ELF-1 (cell line): ENCODE measurements around the gene TPPP2.
"Not testable (repeated sequence)": the region's sequence is repeated elsewhere in the genome, so short reads cannot be mapped to it uniquely, and the experiment has no call there.

Experiments
- DNase-seq: peaks from one replicate; pipeline ENCODE4 v3.0.0-alpha.2; 2016; ENCODE audit warnings: low read depth, low spot score

Gene TPPP2

DNA sequence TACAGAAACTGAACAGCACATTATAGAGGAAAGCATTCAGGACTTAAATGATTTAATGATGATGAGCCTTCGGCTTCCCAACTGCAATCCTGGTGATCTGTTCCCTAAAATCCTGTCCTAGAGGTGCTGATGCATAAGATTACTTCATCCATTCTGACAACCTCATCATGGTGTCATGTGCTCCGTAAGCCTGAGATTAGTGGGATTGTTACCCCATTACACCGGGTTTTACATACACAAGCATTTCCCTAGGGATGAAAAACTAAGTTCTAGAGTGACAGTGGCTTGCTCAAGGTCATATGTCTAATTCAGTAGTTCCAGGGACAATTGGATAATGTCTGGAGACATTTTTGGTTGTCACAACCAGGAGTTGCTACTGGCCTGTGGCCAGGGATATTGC is 7.1 kb downstream of the TPPP2 start:
- DNase-seq: no peak

DNA sequence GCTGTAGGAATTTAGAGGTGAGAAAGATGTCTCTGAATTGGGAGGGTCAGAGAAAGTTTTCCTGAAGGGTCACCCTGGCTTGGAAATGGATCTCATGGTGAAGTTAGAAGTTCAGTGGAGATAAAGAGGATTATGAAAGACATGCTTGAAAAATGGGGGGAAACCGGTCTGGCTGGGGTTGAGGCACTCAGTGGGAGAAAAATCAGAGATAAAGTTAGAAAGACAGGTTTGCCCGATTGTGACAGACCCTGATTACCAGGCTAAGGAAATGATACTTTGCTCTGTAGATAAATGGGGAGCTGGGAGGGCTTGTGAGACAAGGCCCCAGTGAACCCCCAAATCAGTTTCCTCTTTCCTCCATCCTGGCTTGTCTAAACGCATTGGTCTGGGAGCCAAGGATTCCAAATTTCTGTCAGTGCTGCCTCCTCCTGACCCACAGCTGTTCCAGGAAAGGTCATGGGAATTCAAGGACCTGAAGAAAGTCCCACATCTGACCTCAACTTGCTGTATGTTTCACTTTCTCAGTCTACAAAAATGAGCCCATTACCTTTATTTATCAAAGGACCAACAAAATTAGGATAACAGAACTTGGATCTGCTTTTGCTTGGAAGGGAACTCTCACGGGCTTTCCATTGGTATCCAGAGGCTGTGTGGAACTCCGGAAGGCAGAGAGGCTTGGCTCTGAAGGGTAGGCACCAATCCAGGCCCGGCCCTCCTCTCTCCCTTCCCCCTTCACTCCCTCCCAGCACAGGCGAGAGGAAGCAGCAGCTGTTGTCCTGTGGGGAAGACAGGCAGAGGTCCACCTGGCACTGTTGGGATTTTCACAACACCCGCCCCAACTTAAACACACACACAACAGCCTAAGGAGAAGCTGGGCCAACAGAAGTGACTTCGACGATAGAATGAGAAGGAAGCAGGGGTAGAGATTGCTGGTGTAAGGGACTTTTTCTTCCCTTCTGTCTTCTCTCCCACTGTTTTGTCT is 8.7 kb downstream of the TPPP2 start:
- DNase-seq: peak; percentile 79

DNA sequence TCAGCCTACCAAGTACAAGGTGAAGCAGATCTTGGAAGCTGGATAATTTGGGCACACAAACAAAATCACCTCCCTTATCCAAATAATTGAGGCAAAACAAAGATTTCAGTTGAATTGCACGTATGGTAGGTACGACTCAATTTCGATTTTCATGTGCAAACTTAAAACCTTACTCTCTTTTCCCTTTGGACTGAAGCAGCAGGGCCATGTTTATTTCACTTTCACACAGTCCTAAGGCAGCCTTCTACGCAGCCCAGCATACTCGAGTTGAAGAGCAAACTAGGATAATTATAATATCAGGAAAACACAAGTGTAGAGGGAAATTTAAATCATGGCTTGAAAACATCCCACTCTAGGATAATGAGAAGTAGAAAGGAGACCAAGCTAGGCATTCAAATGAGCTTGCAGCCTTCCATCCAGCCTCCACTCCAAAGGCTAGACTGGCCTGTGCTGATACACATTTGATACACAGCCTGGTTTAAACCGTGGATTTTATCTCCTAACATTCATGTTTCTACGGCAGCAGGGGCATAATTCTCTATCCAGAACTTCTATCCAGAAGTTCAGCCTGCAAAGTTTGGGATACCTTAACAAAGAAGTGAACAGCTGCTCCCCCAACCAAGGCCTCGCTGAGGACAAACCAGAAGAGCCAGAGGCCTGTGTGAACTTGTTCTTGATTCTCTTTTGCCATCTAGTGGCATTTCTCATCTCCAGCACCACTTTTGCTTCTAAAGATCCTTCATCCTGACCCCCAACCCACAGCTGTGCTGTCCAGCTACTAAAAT is 9.8 kb downstream of the TPPP2 start:
- DNase-seq: peak; percentile 77

DNA sequence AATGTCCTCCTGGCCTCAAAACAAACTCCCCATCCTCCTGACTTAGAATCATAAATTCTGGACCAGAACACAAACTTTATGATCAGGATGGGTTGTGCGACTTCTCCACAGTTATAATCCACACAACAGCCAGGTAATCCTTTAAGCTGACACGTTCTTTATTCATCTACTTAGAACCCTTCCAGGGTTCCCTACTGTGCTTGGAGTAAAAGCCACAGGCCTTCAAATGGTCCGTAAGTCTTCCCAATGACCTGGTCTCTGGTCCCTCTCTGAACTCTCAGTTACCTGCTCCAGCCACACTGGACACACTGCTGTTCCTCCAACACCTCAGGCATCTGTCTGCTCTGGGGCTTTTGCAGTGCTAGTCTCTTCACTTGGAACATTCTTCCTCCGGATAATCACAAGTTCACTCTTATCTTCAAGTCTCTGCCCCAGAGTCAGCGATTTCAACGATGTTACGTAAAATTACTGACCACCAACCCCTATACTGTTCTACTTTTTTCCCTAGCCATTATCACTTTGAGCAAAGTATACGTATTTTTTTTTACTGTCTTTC is 10.4 kb downstream of the TPPP2 start:
- DNase-seq: no peak

DNA sequence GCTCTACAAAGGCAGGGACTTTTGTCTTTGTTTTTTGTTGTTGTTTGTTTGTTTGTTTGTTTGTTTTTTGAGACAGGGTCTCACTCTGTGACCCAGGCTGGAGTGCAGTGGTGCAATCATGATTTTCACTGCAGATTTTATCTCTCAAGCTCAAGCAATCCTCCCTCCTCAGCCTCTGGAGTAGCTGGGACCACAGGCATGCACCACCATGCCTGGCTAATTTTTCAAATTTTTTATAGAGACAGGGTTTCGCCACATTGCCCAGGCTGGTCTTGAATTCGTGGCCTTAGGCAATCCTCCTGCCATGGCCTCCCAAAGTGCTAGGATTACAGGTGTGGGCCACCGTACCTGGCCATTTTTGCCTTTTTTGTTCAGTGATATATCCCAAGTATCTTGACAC is 10.9 kb downstream of the TPPP2 start:
- not testable (repeated sequence) for DNase-seq

DNA sequence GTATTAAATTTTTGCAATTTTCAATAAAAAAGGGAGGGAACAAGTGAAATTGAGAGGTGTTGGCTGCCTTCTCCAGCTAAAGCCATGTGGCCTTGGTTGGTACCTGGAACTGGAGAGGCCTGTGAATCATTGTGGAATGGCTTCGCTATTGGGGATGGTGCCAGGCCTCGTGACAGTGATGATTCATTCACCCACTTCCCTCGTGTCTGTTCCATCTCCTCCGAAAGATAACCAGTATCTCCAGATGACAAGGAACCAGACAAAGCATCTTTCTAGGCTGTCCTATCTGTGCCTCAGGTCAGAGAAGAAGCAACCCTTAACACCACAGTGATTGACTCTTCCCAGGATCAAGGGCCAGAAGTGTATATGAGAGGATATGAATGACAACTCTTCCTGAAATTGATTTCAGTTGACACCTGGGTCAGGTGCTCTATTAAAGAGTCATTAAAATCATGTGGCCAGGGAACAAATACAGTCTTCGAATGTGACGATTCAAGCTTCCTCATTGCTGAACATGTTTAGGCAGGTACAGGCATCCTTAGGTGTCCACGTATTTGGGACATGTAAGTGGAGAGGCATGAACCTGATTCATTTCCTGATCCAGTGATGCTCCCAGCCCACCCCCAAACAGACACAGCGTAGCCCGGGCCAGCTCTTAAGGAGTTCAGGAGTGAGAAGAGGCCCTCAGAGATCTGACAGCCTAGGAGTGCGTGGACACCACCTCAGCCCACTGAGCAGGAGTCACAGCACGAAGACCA is 11.8 kb downstream of the TPPP2 start, which contains the start of gene RNASE7:
TSS of gene RNASE7 (plus strand) at position 687 of the 758 bp plus-strand sequence. CDS start 631 bp downstream, outside the sequence.
- no peak for DNase-seq

DNA sequence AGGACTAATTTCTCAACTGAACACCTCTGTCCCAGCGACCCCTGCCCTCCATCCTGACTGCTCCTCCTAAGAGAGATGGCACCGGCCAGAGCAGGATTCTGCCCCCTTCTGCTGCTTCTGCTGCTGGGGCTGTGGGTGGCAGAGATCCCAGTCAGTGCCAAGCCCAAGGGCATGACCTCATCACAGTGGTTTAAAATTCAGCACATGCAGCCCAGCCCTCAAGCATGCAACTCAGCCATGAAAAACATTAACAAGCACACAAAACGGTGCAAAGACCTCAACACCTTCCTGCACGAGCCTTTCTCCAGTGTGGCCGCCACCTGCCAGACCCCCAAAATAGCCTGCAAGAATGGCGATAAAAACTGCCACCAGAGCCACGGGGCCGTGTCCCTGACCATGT is 12.9 kb downstream of the TPPP2 start:
- DNase-seq: no peak

DNA sequence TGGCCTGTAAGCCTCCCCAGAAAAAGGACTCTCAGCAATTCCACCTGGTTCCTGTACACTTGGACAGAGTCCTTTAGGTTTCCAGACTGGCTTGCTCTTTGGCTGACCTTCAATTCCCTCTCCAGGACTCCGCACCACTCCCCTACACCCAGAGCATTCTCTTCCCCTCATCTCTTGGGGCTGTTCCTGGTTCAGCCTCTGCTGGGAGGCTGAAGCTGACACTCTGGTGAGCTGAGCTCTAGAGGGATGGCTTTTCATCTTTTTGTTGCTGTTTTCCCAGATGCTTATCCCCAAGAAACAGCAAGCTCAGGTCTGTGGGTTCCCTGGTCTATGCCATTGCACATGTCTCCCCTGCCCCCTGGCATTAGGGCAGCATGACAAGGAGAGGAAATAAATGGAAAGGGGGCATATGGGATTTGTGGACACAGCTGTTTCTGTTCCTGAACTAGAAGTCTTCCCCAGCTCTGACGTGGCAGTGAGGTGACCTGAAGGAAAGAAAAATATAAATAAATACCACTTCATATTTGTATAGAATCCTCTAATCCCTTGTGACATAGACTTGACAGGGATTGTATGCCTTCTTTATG is 13.5 kb downstream of the TPPP2 start:
- no peak for DNase-seq

DNA sequence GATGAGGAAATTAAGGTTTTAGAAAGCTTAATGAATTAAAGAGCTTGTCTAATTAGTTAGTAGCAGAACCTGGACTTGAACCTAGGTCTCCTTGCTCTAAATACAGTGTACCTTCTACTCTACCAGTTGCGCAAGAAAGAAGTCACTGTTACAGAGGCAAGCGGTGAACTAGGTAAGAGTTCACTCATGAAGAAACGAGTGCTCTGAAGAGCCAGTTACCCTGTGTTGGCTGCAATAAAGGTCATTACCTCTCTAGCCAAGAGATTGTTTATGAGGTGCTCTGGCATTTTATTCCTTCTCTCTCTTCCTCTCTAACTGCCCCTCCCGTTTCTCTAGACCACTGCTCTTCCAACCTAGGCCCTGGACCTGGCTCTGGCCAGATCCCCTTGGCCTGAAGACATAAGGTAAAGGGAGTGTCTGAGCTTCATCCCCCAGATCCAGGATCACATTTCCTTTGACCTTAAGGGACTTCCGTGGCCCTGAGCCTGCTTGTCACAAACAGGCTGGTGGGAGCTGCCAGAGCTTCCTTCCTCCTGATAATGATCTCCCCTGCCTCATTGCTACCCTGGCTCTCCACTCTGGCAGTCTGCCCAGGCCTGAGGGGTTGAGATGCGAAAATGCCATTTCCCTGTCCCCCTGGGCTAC is 14.1 kb downstream of the TPPP2 start:
- peak; percentile 82 for DNase-seq

DNA sequence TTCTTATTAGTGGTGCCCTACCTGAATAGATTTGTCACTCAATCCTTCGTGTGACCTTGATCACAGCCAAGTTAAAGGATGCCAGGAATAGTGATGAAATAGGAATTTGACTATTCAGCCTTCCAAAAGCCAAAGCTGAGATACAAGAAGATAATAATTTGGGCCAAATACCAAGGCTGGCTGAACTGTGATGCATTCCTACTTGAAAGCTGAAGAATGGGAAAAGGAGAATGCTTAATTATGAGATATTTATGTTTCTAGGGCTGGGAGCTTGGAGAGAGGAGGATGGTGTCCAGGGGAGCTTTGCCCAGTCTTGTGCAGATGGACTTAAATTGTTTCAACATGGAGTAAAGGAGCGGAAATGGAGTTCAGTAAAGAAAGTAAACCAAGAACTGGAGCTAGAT is 17.4 kb downstream of the TPPP2 start:
- DNase-seq: no peak

DNA sequence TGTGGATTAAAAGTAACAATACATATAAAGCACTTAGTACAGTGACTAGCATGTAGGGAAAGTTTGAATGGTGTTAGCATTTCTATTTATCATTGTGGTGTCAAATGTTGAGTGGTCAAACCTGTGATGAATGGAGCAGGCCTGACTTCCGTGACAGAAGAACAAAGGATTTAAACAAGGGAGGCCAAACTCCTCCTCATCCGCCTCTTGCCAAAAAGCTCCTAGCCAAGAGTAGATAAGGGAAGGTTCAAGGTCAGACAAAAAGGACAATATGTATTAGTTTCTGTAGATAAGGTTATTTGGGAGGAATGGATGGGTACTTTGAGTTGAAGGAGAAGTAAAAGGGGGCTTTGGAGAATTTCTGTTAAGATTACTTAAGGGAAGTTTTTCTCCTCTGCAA is 18.6 kb downstream of the TPPP2 start:
- DNase-seq: no peak

DNA sequence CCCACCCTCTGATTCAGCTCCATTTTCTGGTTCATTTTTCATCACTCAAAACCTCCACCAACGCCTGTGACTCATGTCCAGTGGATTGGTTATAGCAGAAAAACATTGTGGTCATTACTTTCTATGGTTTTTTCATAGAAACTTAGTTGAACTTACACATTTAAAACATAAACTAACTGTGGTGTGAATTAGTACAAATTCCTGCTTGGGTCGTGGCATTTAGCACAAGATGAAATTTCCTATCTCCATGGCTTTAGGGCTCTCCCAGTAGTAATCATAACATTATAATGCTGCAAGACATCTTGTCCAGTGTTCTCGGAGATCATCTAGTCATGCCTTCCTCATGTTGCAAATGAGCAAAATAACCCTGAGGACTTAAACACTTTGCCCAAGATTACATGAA is 19.3 kb downstream of the TPPP2 start:
- no peak for DNase-seq

DNA sequence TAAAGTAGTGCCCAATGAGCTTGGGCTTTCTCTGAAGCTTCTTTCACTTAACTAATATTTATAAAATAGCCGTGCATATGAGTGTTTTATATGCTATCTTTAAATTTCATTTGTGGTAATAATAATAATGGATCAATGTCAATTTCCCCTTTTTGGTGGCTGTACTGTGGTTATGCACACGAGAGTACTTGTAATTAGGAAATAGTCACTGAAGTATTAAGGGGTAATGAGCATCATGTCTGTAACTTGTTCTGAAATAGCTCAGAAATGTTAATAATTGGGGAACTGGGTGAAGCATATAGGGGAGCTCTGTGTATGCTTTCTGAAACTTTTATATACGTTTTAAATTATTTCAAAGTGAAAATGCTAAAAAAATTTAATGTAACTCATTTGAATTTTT is 20.6 kb downstream of the TPPP2 start:
- no peak for DNase-seq

DNA sequence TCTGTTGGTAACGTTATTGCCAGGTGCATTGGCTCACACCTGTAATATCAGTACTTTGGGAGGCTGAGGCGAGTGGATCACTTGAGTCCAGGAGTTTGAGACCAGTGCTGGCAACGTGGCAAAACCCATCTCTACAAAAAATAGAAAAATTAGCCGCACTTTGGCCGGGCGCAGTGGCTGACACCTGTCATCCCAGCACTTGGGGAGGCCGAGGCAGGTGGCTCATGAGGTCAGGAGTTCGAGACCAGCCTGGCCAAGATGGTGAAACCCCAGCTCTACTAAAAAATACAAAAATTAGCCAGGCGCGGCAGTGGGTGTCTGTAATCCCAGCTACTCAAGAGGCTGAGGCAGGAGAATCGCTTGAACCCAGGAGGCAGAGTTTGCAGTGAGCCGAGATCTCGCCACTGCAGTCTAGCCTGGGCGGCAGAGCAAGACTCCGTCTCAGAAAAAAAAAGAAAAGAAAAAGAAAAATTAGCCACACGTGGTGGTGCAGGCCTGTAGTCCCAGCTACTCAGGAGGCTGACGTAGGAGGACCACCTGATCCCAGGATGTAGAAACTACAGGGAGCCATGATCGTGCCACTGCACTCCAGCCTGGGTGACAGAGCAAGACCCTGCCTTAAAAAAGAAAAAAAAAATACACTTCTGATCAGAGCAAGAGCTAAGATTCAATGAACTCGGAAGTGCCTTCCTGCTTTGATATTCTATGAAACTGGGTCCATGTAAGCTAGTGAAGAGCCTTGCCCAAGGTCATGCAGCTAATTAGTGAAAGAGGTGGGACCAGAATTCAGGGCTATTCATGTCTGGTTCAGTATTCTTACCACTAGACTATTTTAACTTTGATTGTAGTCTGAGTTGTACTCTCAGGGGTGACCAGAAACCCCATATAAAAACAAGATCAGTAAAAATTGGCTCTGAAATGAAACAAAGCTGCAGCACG is 23.4 kb downstream of the TPPP2 start:
- DNase-seq: no peak

DNA sequence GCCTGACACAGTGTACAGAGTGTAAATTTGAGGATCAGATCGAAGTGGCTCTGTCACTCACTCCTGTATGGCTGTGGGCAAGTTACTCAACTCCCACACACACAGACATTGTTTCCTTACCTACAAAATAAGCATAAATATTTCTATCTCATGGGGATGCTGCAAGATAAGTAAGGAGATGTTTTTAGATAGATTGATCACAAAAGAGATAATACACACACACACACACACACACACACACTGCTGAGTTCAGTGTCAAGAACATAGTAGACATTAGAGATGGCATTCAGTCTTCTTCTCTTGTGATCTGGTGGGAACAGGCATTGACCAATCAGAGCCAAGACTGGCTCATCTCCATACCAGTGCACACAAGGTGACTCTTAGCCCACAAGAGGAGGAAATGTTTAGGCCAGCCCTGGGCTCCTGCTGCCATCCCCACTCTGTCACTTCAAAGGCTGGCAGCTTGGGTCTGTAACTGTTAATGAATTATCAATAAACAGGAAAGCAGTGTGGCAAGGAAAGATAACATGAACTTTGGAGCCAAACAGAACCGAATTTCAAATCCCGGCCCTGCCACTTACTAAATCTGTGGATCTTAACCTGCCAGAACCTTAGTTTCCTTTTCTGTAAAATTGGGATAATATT is 24.2 kb downstream of the TPPP2 start:
- no peak for DNase-seq

DNA sequence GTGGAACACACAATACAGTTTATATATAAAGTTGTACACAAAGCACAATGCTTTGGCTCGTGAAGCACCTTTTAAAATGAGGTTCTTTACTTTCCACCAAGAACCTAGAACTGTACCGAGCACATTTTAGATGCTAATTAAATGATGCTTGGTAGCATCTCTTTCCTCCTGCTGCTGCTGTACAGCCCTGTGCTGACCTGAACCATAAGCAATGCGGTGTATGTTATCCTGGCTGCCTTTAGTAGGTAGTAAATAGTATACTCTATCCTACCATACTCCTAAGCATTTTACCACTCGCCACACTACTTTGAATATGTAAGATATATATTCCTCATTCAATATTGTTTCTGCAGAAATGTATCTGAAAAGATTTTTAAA is 24.7 kb downstream of the TPPP2 start:
- DNase-seq: no peak

DNA sequence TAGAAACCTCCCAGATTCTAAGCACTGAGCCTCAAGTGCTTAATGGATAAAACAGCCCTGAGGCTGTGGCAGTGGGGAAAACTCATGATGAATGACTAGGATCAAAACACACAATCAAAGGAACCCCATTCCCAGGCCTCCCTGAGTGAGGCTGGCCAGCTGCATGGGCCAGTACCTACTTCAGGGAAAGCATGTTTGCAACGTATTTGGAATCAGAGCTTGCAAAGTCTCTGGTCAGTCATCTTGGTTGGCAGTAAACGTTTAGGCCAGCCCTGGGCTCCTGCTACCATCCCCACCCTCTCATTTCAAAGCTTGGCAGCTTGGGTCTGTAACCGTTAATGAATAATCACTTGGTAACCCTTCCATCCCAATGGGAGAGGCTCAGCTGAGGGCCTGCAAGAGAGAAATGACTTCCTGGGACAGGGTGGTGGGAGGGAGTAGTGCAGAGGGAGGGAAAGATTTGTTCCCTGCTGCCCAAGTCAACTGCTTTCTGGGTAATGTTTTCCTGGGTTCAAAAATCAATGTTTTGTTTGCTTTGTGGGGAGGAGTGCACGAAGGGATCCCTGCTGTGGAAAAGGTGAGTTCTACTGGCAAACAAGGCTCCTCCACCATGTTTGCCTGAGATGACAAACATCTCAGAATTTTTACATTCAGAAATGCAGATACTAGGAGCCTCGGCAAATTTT is 25.6 kb downstream of the TPPP2 start:
- DNase-seq: no peak

DNA sequence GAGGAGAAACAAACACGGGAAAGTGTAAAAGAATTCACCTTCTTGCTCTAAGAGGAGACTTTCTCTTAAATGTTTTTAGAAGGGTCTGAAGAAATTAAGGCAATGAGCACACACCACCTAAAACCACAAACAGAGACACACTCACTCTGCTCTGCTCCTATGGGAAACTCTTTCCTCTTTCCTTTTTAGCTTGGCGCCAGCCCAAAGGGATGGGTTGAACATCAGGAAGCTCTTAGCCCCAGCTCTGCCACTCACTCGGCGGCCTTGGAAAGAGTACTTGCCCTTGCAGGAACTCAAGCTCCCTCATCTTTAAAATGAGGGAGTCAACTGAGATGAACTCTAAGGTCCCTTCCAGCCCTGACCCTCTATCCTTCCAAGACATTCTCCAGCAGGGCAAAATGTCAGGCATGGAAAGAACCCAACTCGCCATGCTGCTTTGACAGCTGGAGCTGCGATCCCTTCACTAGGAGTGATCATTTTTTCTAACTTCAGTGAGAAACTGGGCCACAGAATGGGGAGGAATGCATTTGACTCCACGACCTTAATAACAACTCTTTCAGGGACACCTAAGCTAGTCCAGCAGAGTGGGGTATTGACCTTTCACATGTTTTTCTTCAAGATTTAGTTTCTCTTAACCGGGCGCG is 26.6 kb downstream of the TPPP2 start:
- no peak for DNase-seq
